D341Med (cell line): ENCODE data around the gene TSACC.
"Not testable (repeated sequence)": the region's sequence is repeated elsewhere in the genome, so short reads cannot be mapped to it uniquely, and the experiment has no call there.

Source experiments
- DNase-seq: peaks from one replicate; pipeline ENCODE4 v3.0.0; 2012; ENCODE audit warnings: low spot score

The TSACC gene

GRCh38 chr1:156338180-156338976 is at the start of gene TSACC, which contains the start of gene CCT3:
Gene TSACC (plus strand): TSS chr1:156338526. CDS start chr1:156339758, 1,232 bp downstream.
Gene CCT3 (minus strand): TSS chr1:156338292. CDS start chr1:156338184, 108 bp downstream.
- DNase-seq, result peak; percentile 99

- DNase-seq, result no peak
Measured at GRCh38 chr1:156289857-156290256, 48.5 kb upstream of the TSACC start.

GRCh38 chr1:156291226-156292061 is 46.9 kb upstream of the TSACC start:
- DNase-seq, result peak; percentile 40

GRCh38 chr1:156293098-156293434 is 45.3 kb upstream of the TSACC start:
- DNase-seq, result peak; percentile 14

- DNase-seq, result peak; percentile 25
Measured at GRCh38 chr1:156293895-156294294, 44.4 kb upstream of the TSACC start.

GRCh38 chr1:156295391-156295947 is 42.9 kb upstream of the TSACC start, which contains the start of gene GLMP:
Gene GLMP (minus strand): TSS chr1:156295679. CDS start chr1:156295645, 34 bp downstream.
- peak; percentile 70 for DNase-seq

GRCh38 chr1:156298852-156299357 is 39.4 kb upstream of the TSACC start, which contains the start of gene VHLL:
Gene VHLL (minus strand): TSS chr1:156299307. CDS start chr1:156299189, 118 bp downstream.
- DNase-seq, result peak; percentile 38

GRCh38 chr1:156303241-156303640 is 35.1 kb upstream of the TSACC start:
- no peak for DNase-seq

- DNase-seq, result no peak
Measured at GRCh38 chr1:156305215-156305614, 33.1 kb upstream of the TSACC start.

- DNase-seq, result no peak
Measured at GRCh38 chr1:156308078-156308477, 30.2 kb upstream of the TSACC start.

- no peak for DNase-seq
Measured at GRCh38 chr1:156310962-156311361, 27.4 kb upstream of the TSACC start.

- DNase-seq, result no peak
Measured at GRCh38 chr1:156316909-156317308, 21.4 kb upstream of the TSACC start.

- no peak for DNase-seq
Measured at GRCh38 chr1:156319664-156320063, 18.7 kb upstream of the TSACC start.

GRCh38 chr1:156320560-156320959 is 17.8 kb upstream of the TSACC start:
- no peak for DNase-seq

GRCh38 chr1:156323179-156323578 is 15.1 kb upstream of the TSACC start:
- not testable (repeated sequence) for DNase-seq

GRCh38 chr1:156336242-156336641 is 2.1 kb upstream of the TSACC start:
- no peak for DNase-seq

GRCh38 chr1:156337052-156337887 is 1.1 kb upstream of the TSACC start:
- no peak for DNase-seq

GRCh38 chr1:156337888-156338179 is 492 bp upstream of the TSACC start:
- no peak for DNase-seq

- no peak for DNase-seq
Measured at GRCh38 chr1:156342166-156342955, 4.0 kb downstream of the TSACC start.

- no peak for DNase-seq
Measured at GRCh38 chr1:156344409-156344808, 6.1 kb downstream of the TSACC start.

GRCh38 chr1:156346035-156346434 is 7.7 kb downstream of the TSACC start:
- not testable (repeated sequence) for DNase-seq
